ENCODE measurements around the gene TRIM33.

The TRIM33 gene

GRCh38 chr1:114512595-114513280, 1.7 kb upstream of the TRIM33 start:
- Histone ChIP-seq H3K36me3 (ENCODE audit: control insufficient read depth in 1 of 2, insufficient read depth in 2 of 2, low read length in 2 of 2) (no peaks in the 10 kb centered on the region), H3K9ac (ENCODE audit: low read depth in 1 of 2, low read length in 2 of 2) (peak overlapping the region in 1 of 2 donors; percentile 11), H3K4me3 (ENCODE audit: low read depth in 1 of 2, low read length in 2 of 2) (peak overlapping the region; percentile 90 to 91), H3K4me1 (ENCODE audit: control insufficient read depth in 1 of 2, insufficient read depth in 2 of 2, low read length in 2 of 2) (peaks cover 21 to 25% of the 10 kb centered on the region in 2 donors), H3K9me3 (ENCODE audit: control insufficient read depth in 1 of 2, low read length in 2 of 2) (no peaks in the 10 kb centered on the region), H3K27ac (ENCODE audit: low read depth, low read length) (no peak overlapping the region), H3K27me3 (ENCODE audit: control insufficient read depth in 1 of 2, insufficient read depth in 2 of 2, low read length in 2 of 2) (no peaks in the 10 kb centered on the region)

GRCh38 chr1:114510274-114511031, 550 bp downstream of the TRIM33 start:
- no peaks in the 10 kb centered on the region for H3K27me3 ChIP-seq (ENCODE audit: control insufficient read depth in 1 of 2, insufficient read depth in 2 of 2, low read length in 2 of 2)
- peaks cover 0 to 3% of the 10 kb centered on the region in 2 donors for H3K36me3 ChIP-seq (ENCODE audit: control insufficient read depth in 1 of 2, insufficient read depth in 2 of 2, low read length in 2 of 2)
- no peaks in the 10 kb centered on the region for H3K9me3 ChIP-seq (ENCODE audit: control insufficient read depth in 1 of 2, low read length in 2 of 2)
- H3K4me3 ChIP-seq (ENCODE audit: low read depth in 1 of 2, low read length in 2 of 2) = peak overlapping the region; percentile 93 to 96
- H3K9ac ChIP-seq (ENCODE audit: low read depth in 1 of 2, low read length in 2 of 2) = peak overlapping the region; percentile 88 to 92
- peak overlapping the region; percentile 94 for H3K27ac ChIP-seq (ENCODE audit: low read depth, low read length)
- H3K4me1 ChIP-seq (ENCODE audit: control insufficient read depth in 1 of 2, insufficient read depth in 2 of 2, low read length in 2 of 2) = peaks cover 28 to 31% of the 10 kb centered on the region in 2 donors

GRCh38 chr1:114509596-114510273, 1.3 kb downstream of the TRIM33 start:
- Histone ChIP-seq H3K27ac (ENCODE audit: low read depth, low read length) (no peak overlapping the region), H3K36me3 (ENCODE audit: control insufficient read depth in 1 of 2, insufficient read depth in 2 of 2, low read length in 2 of 2) (peaks cover 0 to 8% of the 10 kb centered on the region in 2 donors), H3K4me3 (ENCODE audit: low read depth in 1 of 2, low read length in 2 of 2) (peak overlapping the region; percentile 93 to 96), H3K4me1 (ENCODE audit: control insufficient read depth in 1 of 2, insufficient read depth in 2 of 2, low read length in 2 of 2) (peaks cover 28 to 31% of the 10 kb centered on the region in 2 donors), H3K27me3 (ENCODE audit: control insufficient read depth in 1 of 2, insufficient read depth in 2 of 2, low read length in 2 of 2) (no peaks in the 10 kb centered on the region), H3K9me3 (ENCODE audit: control insufficient read depth in 1 of 2, low read length in 2 of 2) (no peaks in the 10 kb centered on the region), H3K9ac (ENCODE audit: low read depth in 1 of 2, low read length in 2 of 2) (peak overlapping the region; percentile 88 to 92)

GRCh38 chr1:114508386-114508898, 2.6 kb downstream of the TRIM33 start:
- peak overlapping the region; percentile 93 to 96 for H3K4me3 ChIP-seq (ENCODE audit: low read depth in 1 of 2, low read length in 2 of 2)
- no peak overlapping the region for H3K27ac ChIP-seq (ENCODE audit: low read depth, low read length)
- no peaks in the 10 kb centered on the region for H3K9me3 ChIP-seq (ENCODE audit: control insufficient read depth in 1 of 2, low read length in 2 of 2)
- H3K36me3 ChIP-seq (ENCODE audit: control insufficient read depth in 1 of 2, insufficient read depth in 2 of 2, low read length in 2 of 2) = peaks cover 0 to 8% of the 10 kb centered on the region in 2 donors
- H3K4me1 ChIP-seq (ENCODE audit: control insufficient read depth in 1 of 2, insufficient read depth in 2 of 2, low read length in 2 of 2) = peaks cover 28 to 31% of the 10 kb centered on the region in 2 donors
- no peaks in the 10 kb centered on the region for H3K27me3 ChIP-seq (ENCODE audit: control insufficient read depth in 1 of 2, insufficient read depth in 2 of 2, low read length in 2 of 2)
- peak overlapping the region in 1 of 2 donors; percentile 10 for H3K9ac ChIP-seq (ENCODE audit: low read depth in 1 of 2, low read length in 2 of 2)

GRCh38 chr1:114507513-114507912, 3.5 kb downstream of the TRIM33 start:
- Histone ChIP-seq H3K36me3 (ENCODE audit: control insufficient read depth in 1 of 2, insufficient read depth in 2 of 2, low read length in 2 of 2) (peaks cover 0 to 8% of the 10 kb centered on the region in 2 donors), H3K4me3 (ENCODE audit: low read depth in 1 of 2, low read length in 2 of 2) (peak overlapping the region in 1 of 2 donors; percentile 28), H3K9ac (ENCODE audit: low read depth in 1 of 2, low read length in 2 of 2) (peak overlapping the region in 1 of 2 donors; percentile 10), H3K27ac (ENCODE audit: low read depth, low read length) (no peak overlapping the region), H3K4me1 (ENCODE audit: control insufficient read depth in 1 of 2, insufficient read depth in 2 of 2, low read length in 2 of 2) (peaks cover 28 to 30% of the 10 kb centered on the region in 2 donors), H3K27me3 (ENCODE audit: control insufficient read depth in 1 of 2, insufficient read depth in 2 of 2, low read length in 2 of 2) (no peaks in the 10 kb centered on the region), H3K9me3 (ENCODE audit: control insufficient read depth in 1 of 2, low read length in 2 of 2) (no peaks in the 10 kb centered on the region)

- Histone ChIP-seq H3K9me3 (ENCODE audit: control insufficient read depth in 1 of 2, low read length in 2 of 2) (no peaks in the 10 kb centered on the region), H3K36me3 (ENCODE audit: control insufficient read depth in 1 of 2, insufficient read depth in 2 of 2, low read length in 2 of 2) (peaks cover 0 to 8% of the 10 kb centered on the region in 2 donors), H3K4me1 (ENCODE audit: control insufficient read depth in 1 of 2, insufficient read depth in 2 of 2, low read length in 2 of 2) (peaks cover 27 to 28% of the 10 kb centered on the region in 2 donors), H3K9ac (ENCODE audit: low read depth in 1 of 2, low read length in 2 of 2) (no peak overlapping the region), H3K27me3 (ENCODE audit: control insufficient read depth in 1 of 2, insufficient read depth in 2 of 2, low read length in 2 of 2) (no peaks in the 10 kb centered on the region), H3K27ac (ENCODE audit: low read depth, low read length) (no peak overlapping the region), H3K4me3 (ENCODE audit: low read depth in 1 of 2, low read length in 2 of 2) (no peak overlapping the region)
Measured at GRCh38 chr1:114505148-114505561, 5.8 kb downstream of the TRIM33 start.

- H3K4me1 ChIP-seq (ENCODE audit: control insufficient read depth in 1 of 2, insufficient read depth in 2 of 2, low read length in 2 of 2) = peaks cover 17 to 19% of the 10 kb centered on the region in 2 donors
Measured at GRCh38 chr1:114503916-114504422, 7.0 kb downstream of the TRIM33 start.

GRCh38 chr1:114502080-114502479, 8.9 kb downstream of the TRIM33 start:
- Histone ChIP-seq H3K36me3 (ENCODE audit: control insufficient read depth in 1 of 2, insufficient read depth in 2 of 2, low read length in 2 of 2) (peaks cover 0 to 8% of the 10 kb centered on the region in 2 donors), H3K27me3 (ENCODE audit: control insufficient read depth in 1 of 2, insufficient read depth in 2 of 2, low read length in 2 of 2) (no peaks in the 10 kb centered on the region), H3K4me1 (ENCODE audit: control insufficient read depth in 1 of 2, insufficient read depth in 2 of 2, low read length in 2 of 2) (peaks cover 0 to under 1% of the 10 kb centered on the region in 2 donors), H3K9me3 (ENCODE audit: control insufficient read depth in 1 of 2, low read length in 2 of 2) (no peaks in the 10 kb centered on the region), H3K9ac (ENCODE audit: low read depth in 1 of 2, low read length in 2 of 2) (no peak overlapping the region), H3K4me3 (ENCODE audit: low read depth in 1 of 2, low read length in 2 of 2) (no peak overlapping the region), H3K27ac (ENCODE audit: low read depth, low read length) (no peak overlapping the region)

More at GRCh38 chr1:114503916-114504422, 7.0 kb downstream of the TRIM33 start:
- Histone ChIP-seq H3K9me3 (ENCODE audit: control insufficient read depth in 1 of 2, low read length in 2 of 2) (no peaks in the 10 kb centered on the region), H3K36me3 (ENCODE audit: control insufficient read depth in 1 of 2, insufficient read depth in 2 of 2, low read length in 2 of 2) (peaks cover 0 to 8% of the 10 kb centered on the region in 2 donors), H3K27me3 (ENCODE audit: control insufficient read depth in 1 of 2, insufficient read depth in 2 of 2, low read length in 2 of 2) (no peaks in the 10 kb centered on the region), H3K27ac (ENCODE audit: low read depth, low read length) (no peak overlapping the region), H3K4me3 (ENCODE audit: low read depth in 1 of 2, low read length in 2 of 2) (no peak overlapping the region), H3K9ac (ENCODE audit: low read depth in 1 of 2, low read length in 2 of 2) (no peak overlapping the region)

GRCh38 chr1:114499478-114499877, 11.5 kb downstream of the TRIM33 start:
- H3K27ac ChIP-seq (ENCODE audit: low read depth, low read length) = no peak overlapping the region
- H3K4me3 ChIP-seq (ENCODE audit: low read depth in 1 of 2, low read length in 2 of 2) = no peak overlapping the region
- no peaks in the 10 kb centered on the region for H3K36me3 ChIP-seq (ENCODE audit: control insufficient read depth in 1 of 2, insufficient read depth in 2 of 2, low read length in 2 of 2)
- no peaks in the 10 kb centered on the region for H3K27me3 ChIP-seq (ENCODE audit: control insufficient read depth in 1 of 2, insufficient read depth in 2 of 2, low read length in 2 of 2)
- H3K9me3 ChIP-seq (ENCODE audit: control insufficient read depth in 1 of 2, low read length in 2 of 2) = no peaks in the 10 kb centered on the region
- H3K4me1 ChIP-seq (ENCODE audit: control insufficient read depth in 1 of 2, insufficient read depth in 2 of 2, low read length in 2 of 2) = peaks cover 5 to 9% of the 10 kb centered on the region in 2 donors
- no peak overlapping the region for H3K9ac ChIP-seq (ENCODE audit: low read depth in 1 of 2, low read length in 2 of 2)

All from duodenal mucosa (tissue), 2 donors.